Calu3 (cell line): ENCODE data around the gene EXOSC5. TPM values are rescaled to one million over a fixed set of nuclear protein-coding genes. Genes with fewer than 3 reads are reported as not detected.

Experiments
- BruUV-seq: library from RNA; stranded (reverse); fragments of 400-500 nt; replicated peaks from 2 replicates; lab custom pipeline; 2021; lab: Mats Ljungman, UMichigan
- CTCF ChIA-PET: fragments of 300-600 bp; sonication (Branson Sonifier 250); formaldehyde crosslinking; loops from one replicate; lab custom pipeline; 2022; ENCODE audit warnings: antibody characterized with exemption; lab: Charles Lee
- DNase-seq: peaks from one replicate; pipeline ENCODE4 v3.0.0; 2022
- H3K27ac Mint-ChIP-seq: one replicate; pipeline ENCODE4 v1.8.0; 2022; ENCODE audit warnings: mixed read lengths; ENCODE audit not compliant: unreplicated experiment
- H3K27me3 Mint-ChIP-seq: one replicate; pipeline ENCODE4 v1.8.0; 2022; ENCODE audit warnings: mixed read lengths; ENCODE audit not compliant: unreplicated experiment
- H3K36me3 Mint-ChIP-seq: one replicate; pipeline ENCODE4 v1.8.0; 2022; ENCODE audit warnings: mild to moderate bottlenecking, moderate library complexity, mixed read lengths; ENCODE audit not compliant: insufficient read depth, unreplicated experiment
- H3K4me1 Mint-ChIP-seq: one replicate; pipeline ENCODE4 v1.8.0; 2022; ENCODE audit warnings: mild to moderate bottlenecking, low read depth, mixed read lengths; ENCODE audit not compliant: unreplicated experiment
- H3K4me3 Mint-ChIP-seq: one replicate; pipeline ENCODE4 v1.8.0; 2022; ENCODE audit warnings: mild to moderate bottlenecking, low read depth, moderate library complexity, mixed read lengths; ENCODE audit not compliant: unreplicated experiment
- H3K9me3 Mint-ChIP-seq: one replicate; pipeline ENCODE4 v1.8.0; 2022; ENCODE audit warnings: low read depth, mixed read lengths; ENCODE audit not compliant: unreplicated experiment
- intact Hi-C: fragments of 100-400 bp; cut with micrococcal nuclease; formaldehyde crosslinking; loops from one replicate; pipeline ENCODE4 v1.10.0; 2022; ENCODE audit not compliant: unreplicated experiment
- total RNA-seq: library from RNA; stranded (reverse); gene quantifications from 2 replicates; pipeline ENCODE4 v1.2.3, GENCODE V29; 2022
- TF ChIP-seq, protein P1 (sequence below): fragments of 200-600 bp; IDR thresholded peaks from one replicate; pipeline ENCODE4 v1.8.0; 2022; ENCODE audit warnings: antibody characterized with exemption; ENCODE audit not compliant: unreplicated experiment

EXOSC5 gene
- total RNA-seq, 1 experiment from 2014 or later, result 44.7 TPM

DNA sequence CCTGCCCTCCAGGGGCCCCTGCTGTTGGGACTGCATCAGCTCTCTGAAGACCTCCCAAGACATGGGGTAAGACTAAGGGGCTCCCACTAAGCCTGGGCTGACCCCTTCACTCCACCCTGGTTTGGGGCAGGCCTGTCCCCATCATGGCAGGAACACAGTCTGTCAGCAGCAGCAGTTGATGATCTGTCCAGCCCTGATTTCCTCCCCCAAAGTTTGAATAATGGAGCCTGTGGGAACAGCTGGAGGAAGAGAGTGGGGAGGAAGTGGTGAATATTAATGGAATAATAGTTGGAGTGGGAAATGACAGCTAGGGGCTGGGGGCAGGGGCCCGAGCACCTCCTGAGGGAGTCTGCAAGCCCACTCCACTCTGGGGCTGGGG, 31.3 kb upstream of the EXOSC5 start:
- Mint-ChIP-seq H3K27me3 (no peaks in the 10 kb centered on the region), H3K4me1 (peaks cover 11% of the 10 kb centered on the region), H3K4me3 (no peak overlapping the region), H3K36me3 (peaks cover 35% of the 10 kb centered on the region), H3K9me3 (no peaks in the 10 kb centered on the region), H3K27ac (no peak overlapping the region)
- intact Hi-C loops, result no loop called here
- DNase-seq, result no peak
- TF ChIP-seq, protein P1, sequence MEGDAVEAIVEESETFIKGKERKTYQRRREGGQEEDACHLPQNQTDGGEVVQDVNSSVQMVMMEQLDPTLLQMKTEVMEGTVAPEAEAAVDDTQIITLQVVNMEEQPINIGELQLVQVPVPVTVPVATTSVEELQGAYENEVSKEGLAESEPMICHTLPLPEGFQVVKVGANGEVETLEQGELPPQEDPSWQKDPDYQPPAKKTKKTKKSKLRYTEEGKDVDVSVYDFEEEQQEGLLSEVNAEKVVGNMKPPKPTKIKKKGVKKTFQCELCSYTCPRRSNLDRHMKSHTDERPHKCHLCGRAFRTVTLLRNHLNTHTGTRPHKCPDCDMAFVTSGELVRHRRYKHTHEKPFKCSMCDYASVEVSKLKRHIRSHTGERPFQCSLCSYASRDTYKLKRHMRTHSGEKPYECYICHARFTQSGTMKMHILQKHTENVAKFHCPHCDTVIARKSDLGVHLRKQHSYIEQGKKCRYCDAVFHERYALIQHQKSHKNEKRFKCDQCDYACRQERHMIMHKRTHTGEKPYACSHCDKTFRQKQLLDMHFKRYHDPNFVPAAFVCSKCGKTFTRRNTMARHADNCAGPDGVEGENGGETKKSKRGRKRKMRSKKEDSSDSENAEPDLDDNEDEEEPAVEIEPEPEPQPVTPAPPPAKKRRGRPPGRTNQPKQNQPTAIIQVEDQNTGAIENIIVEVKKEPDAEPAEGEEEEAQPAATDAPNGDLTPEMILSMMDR, result no peak
- CTCF ChIA-PET, result no interaction called here
- BruUV-seq, result no TSS peak

DNA sequence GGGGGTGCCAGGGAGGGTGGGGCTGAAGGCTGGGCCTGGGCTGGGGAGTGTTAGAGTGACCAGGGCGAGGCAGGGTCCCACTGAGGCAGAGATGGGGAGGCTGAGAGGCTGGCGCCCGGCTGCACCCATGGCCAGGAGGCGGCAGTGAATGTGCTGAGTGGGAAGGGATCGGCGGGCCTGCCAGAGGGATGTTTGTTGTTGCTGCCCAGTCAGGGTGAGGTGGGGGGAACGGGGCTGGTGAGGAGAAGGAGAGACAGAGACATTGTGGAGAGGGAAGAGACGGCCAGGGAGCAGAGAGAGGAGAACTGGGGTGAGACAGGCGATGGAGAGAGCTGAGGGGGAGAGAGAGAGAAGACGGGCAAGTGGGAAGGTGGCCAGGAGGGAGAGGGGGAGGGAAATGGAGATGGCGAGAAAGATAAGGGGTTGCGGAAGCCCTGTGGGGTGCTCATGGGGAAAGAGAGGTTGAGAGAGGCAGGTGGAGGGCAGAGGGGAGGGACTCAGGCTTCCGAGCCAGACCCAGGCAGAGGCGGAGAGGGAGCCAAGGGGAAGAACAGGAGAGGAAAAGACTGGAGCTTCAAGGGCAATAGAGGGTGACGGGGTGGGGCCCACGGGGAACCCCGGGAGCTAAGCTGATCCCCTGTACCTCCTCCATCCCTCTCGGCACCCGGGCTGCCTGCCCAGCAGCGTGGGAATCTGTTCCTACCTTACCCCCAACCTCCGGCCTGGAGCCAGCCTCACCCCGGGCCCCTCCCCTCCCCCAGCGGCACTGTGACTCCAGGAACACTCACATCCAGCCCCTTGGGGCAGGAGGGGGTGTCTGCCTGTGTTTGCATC, 30.7 kb upstream of the EXOSC5 start:
- CTCF ChIA-PET, result no interaction called here
- BruUV-seq, result no TSS peak
- H3K9me3 Mint-ChIP-seq, result no peaks in the 10 kb centered on the region
- peaks cover 11% of the 10 kb centered on the region for H3K4me1 Mint-ChIP-seq
- H3K36me3 Mint-ChIP-seq, result peaks cover 29% of the 10 kb centered on the region
- DNase-seq, result no peak
- TF ChIP-seq, protein P1, result no peak
- intact Hi-C loops, result no loop called here
- H3K4me3 Mint-ChIP-seq, result no peak overlapping the region
- H3K27me3 Mint-ChIP-seq, result no peaks in the 10 kb centered on the region
- H3K27ac Mint-ChIP-seq, result no peak overlapping the region

DNA sequence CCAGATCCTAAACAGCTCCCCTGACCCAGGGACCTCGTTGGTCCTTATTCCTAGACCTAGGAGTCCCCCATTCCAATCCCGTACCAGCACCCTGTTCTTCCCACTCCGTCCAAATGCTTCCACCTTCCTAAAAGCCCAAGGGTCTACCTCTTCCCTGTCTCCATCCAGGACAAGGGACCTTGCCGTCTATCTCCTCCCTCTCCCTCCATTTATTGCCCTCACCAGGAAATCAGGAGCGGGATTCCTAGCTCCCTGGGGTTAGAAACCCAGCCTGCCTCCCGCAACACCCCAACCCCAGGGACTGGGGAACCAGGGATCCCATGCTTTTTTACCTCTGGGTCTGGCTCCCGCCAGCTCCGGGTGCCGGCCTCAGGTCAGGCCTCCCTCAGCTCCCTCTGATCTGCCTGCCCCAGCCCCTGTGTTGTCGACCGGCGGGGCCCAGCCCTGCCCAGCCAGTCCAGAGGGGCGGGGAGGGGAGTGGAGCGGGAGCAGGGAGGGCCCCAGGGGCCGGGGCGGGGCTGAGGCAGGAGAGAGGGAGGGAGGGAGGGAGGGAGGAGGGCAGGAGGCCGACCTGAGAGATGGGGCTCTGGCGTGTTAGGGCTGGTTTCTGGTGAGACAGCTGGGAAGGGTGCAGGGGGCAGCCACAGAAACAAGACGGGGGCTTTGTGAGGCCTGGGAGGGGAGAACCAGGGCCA, 29.9 kb upstream of the EXOSC5 start, which contains the start of gene B3GNT8:
Gene B3GNT8 (minus strand): TSS at position 423 of the 695 bp plus-strand sequence. CDS start 596 bp downstream, outside the sequence.
- no peak within 1 kb of the TSS for H3K4me3 Mint-ChIP-seq
- intact Hi-C loops, result no loop called here
- no peaks in the 10 kb centered on the region for H3K9me3 Mint-ChIP-seq
- peaks cover 24% of the 10 kb centered on the region for H3K36me3 Mint-ChIP-seq
- DNase-seq, result peak; percentile 24
- H3K4me1 Mint-ChIP-seq, result peaks cover 11% of the 10 kb centered on the region
- H3K27me3 Mint-ChIP-seq, result no peaks in the 10 kb centered on the region
- no TSS peak for BruUV-seq
- H3K27ac Mint-ChIP-seq, result peak within 1 kb of the TSS; percentile 16
- TF ChIP-seq, protein P1, result no peak
- CTCF ChIA-PET, result interaction anchor here (0.8 kb wide), 1 partner anchor 18 kb away, joined by 5 read pairs; no protein-coding TSS in a partner anchor

DNA sequence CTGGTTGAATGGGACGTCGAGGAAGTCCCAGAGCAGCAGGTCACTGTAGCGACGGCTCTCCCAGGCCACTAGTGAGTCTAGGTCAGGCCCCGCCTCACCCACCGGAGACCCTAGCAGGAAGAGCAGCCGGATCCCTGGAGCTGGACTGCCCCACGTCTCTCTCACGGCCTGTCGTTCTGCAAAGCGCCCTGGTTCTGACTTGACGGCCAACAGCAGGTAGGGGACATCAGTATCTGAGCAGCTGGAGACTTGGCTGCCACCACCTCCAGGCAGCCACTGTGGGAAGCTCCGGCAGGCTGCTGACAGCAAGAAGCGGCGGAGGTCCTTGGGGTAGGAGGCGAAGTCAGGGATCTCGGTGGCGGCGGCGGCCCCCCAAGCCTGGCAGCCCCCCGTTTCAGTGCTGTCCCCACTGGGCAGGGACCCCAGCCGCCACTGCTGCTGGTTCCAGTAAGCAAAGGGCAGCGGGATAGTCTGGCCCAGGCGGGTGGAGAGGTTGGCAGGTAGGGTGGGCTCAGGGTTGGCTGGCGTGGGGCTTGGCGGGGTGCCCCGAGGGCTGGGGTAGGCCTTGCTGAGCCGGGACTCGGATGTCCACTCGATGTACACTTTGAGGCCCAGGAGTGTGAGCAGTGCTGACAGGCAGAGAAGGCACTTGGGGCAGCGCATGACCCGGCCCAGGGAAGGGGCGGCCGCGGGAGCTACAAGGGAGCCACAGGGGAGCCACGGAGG, 29.1 kb upstream of the EXOSC5 start:
- BruUV-seq, result no TSS peak
- no peak for DNase-seq
- no peaks in the 10 kb centered on the region for H3K9me3 Mint-ChIP-seq
- H3K27me3 Mint-ChIP-seq, result no peaks in the 10 kb centered on the region
- CTCF ChIA-PET, result interaction anchor here (0.8 kb wide), 1 partner anchor 17 kb away, joined by 5 read pairs; no protein-coding TSS in a partner anchor
- TF ChIP-seq, protein P1, result no peak
- peaks cover 31% of the 10 kb centered on the region for H3K36me3 Mint-ChIP-seq
- intact Hi-C loops, result no loop called here
- peak overlapping the region; percentile 16 for H3K27ac Mint-ChIP-seq
- peaks cover 11% of the 10 kb centered on the region for H3K4me1 Mint-ChIP-seq
- H3K4me3 Mint-ChIP-seq, result no peak overlapping the region
